ENCODE results near the gene FAAP20. TPM values are rescaled to one million over a fixed set of nuclear protein-coding genes. Genes with fewer than 3 reads are reported as not detected.
A peak's percentile ranks its signal among the peaks of the same experiment; 100 is the strongest.

FAAP20 gene
- total and polyA plus RNA-seq, 2 donors (not counting 3 experiments of a cell fraction or from before 2014, with no cell fraction given) = 31.5 to 62.6 TPM

- TF ChIP-seq MYC (IDR thresholded peaks at IDR 0.05; ENCODE audit: low read depth, low read length) = no peak
- peak; percentile 21 to 25 for TF ChIP-seq CTCF (IDR thresholded peaks at IDR 0.05; ENCODE audit: extremely low read depth in 1 of 2, insufficient read depth in 1 of 2, low read depth in 1 of 2, low read length in 2 of 2)
- TF ChIP-seq POLR2AphosphoS5 (IDR thresholded peaks at IDR 0.05; ENCODE audit: insufficient read depth, low read depth, low read length) = peak; percentile 82
- TF ChIP-seq MAX (IDR thresholded peaks at IDR 0.05; ENCODE audit: insufficient read depth, insufficient read length) = no peak
- TF ChIP-seq JUN (IDR thresholded peaks at IDR 0.05; ENCODE audit: borderline replicate concordance, insufficient read depth, insufficient read length, low read depth) = peak; percentile 89
- TF ChIP-seq GATA2 (IDR thresholded peaks at IDR 0.05; ENCODE audit: insufficient read depth, insufficient read length, low read depth, low read length) = no peak
- TF ChIP-seq FOS (IDR thresholded peaks at IDR 0.05; ENCODE audit: borderline replicate concordance, insufficient read depth, low read length) = peak; percentile 24
- TF ChIP-seq EZH2 (IDR thresholded peaks at IDR 0.05; ENCODE audit: borderline replicate concordance, low read depth, low read length, severe bottlenecking) = no peak
- TF ChIP-seq POLR2A (IDR thresholded peaks at IDR 0.05; ENCODE audit: low read depth, low read length) = peak; percentile 71
- no peaks in the 10 kb centered on the region for H3K79me2 ChIP-seq (ENCODE audit: control insufficient read depth, insufficient read depth, low read length)
- peak overlapping the region; percentile 26 for H2AFZ ChIP-seq (ENCODE audit: low read depth, low read length)
- H4K20me1 ChIP-seq (replicated peaks; ENCODE audit: control insufficient read depth, extremely low read depth, insufficient read depth, low read length) = no peaks in the 10 kb centered on the region
- H3K9ac ChIP-seq (replicated peaks; ENCODE audit: extremely low read depth, insufficient read depth, low read length) = peak overlapping the region; percentile 95
- H3K4me2 ChIP-seq (ENCODE audit: insufficient read depth, low read length) = peak overlapping the region; percentile 26
- intact Hi-C loops (cut with micrococcal nuclease) (loop anchor here (1.0 to 5.0 kb wide), 6 partner anchors 8 to 99 kb away; no protein-coding TSS in a partner anchor), dilution Hi-C loops (cut with MboI; ENCODE audit: extremely low pct_ligation_motif_present, low sequenced_read_pairs) (loop anchor here (10.0 kb wide), 1 partner anchor 92 kb away; no protein-coding TSS in a partner anchor)
- no peaks in the 10 kb centered on the region for H3K9me3 ChIP-seq (replicated peaks; ENCODE audit: control insufficient read depth, insufficient read depth, low read length)
- CTCF ChIA-PET = interaction anchor here (0.5 to 2.0 kb wide), 8 partner anchors 9 to 169 kb away, joined by 3 to 11 read pairs (median 4); partner anchors contain the start of gene FAAP20
- peaks cover 37% of the 10 kb centered on the region for H3K4me1 ChIP-seq (ENCODE audit: control insufficient read depth, extremely low read depth, insufficient read depth, low read length)
- POLR2A ChIA-PET = interaction anchor here (1.0 to 1.7 kb wide), 3 partner anchors 15 to 17 kb away, joined by 3 to 12 read pairs (median 6); partner anchors contain the start of gene SKI
- H3K27me3 ChIP-seq (ENCODE audit: control insufficient read depth in 2 of 2, insufficient read depth in 2 of 2, low read length in 2 of 2) = no peaks in the 10 kb centered on the region
- BruUV-seq (replicated peaks) = TSS peak; percentile 81
- FAIRE-seq (peak; percentile 98), DNase-seq (ENCODE audit: low read depth, low spot score) (peak; percentile 97)
- peak overlapping the region; percentile 98 for H3K27ac ChIP-seq (ENCODE audit: insufficient read depth, low read depth, low read length)
- H3K4me3 ChIP-seq (replicated peaks in 1 of 3; ENCODE audit: insufficient read depth in 1 of 3, low read depth in 1 of 3, low read length in 3 of 3) = peak overlapping the region in 2 of 3 experiments; percentile 2 to 27
- H3K36me3 ChIP-seq (ENCODE audit: control insufficient read depth in 2 of 2, extremely low read depth in 1 of 2, insufficient read depth in 2 of 2, low read length in 2 of 2) = no peaks in the 10 kb centered on the region
- no peaks in the 10 kb centered on the region for H3K9me1 ChIP-seq (replicated peaks; ENCODE audit: control insufficient read depth, extremely low read depth, insufficient read depth, low read length)
Measured at GRCh38 chr1:2212532-2213491, 18.2 kb upstream of the FAAP20 start.
